Measurements from ENCODE around the gene NKAIN2. TPM values are rescaled to one million over a fixed set of nuclear protein-coding genes. Genes with fewer than 3 reads are reported as not detected.

The NKAIN2 gene
- total RNA-seq, 1 donor from 2014 or later: not detected

GRCh38 chr6:124869416-124869815 is 1065.8 kb downstream of the NKAIN2 start:
- intact Hi-C loops (cut with micrococcal nuclease): no loop called here

DNA sequence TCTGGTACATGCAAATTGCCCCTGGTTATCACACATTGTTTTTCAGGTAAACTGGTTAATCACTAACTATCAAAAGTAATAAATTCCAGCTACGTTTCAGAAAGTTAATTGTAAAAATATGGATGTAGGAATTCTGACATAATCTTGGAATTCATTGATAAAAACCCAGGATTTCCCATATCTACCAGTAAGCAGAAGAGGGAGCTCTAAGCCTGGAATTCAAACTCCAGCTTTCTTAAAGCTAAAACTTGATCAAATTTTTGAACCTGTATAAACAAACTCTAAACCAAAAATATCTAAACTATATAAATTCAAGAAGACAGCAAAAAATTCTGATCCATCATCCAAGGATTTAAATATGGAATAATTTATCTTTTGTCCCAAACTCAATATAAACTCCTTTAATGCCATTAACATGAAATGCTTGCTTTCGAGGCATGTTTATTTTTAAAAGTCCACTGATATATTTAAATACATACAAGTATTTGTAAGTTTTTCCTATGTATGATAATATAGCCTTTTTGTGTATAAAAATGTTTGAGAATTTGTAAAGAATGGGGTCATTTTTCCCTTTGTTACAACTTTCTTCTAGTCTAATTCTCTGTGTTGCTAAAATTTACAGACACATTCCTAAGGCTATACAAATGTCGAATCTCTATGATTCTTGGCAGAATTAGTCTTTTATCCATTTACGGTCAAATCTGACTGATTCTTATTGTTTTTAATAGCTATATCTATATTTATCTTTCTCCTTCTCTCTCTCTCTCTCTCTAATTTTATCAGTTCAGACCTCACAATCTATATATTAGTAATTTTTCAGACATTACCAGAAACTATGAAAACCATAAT is 1067.2 kb downstream of the NKAIN2 start:
- intact Hi-C loops (cut with micrococcal nuclease): loop anchor here (1.0 to 5.0 kb wide), 3 partner anchors 243 to 901 kb away; no protein-coding TSS in a partner anchor

DNA sequence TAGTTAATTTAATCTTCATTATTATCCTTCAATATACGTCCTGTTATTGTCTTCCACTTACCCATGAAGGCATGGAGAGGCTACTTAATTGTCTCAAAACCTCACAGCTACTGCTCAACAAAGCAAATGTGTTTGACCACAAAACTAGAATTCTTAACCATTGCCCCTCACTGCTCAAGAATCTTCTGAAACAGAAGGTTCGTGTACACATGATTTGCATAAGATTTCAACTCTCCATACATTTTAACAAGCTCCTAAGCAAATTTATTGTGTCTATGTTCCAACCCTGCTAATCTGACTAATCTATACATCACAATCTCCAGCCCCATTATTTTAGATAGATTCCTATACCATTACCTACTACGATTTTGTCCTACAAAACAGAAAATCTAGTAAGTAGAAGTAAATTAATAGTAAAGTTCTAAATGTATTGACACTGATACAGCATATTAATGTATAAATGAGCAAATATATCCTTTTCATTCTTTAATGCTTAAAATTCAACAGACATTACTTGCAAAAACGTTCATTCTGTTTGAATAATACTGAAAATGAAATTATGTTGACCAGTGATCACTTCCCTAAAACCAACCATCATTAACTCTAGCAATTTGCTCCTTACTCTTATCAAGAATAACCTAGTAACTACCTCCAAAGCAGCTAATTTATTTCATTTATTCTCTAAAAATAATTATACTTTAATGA is 1068.8 kb downstream of the NKAIN2 start:
- intact Hi-C loops (cut with micrococcal nuclease): loop anchor here (5.0 kb wide), 2 partner anchors 880 to 900 kb away; no protein-coding TSS in a partner anchor

DNA sequence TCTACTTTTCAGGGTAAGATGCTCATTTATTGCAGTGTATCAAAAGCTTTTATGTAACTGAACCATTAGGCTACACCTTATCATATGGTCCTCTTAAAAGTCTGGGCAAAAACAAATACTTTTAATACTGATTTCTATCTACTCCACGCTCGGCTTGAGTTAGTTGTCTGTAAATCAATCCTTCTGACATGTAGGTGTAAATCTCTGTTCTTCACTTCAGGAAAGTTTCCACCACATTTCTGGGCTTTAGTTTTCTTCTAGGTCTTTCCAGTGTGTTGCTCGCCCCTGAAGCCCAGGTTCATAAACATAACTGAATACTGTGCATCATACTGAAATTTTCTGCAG is 1069.4 kb downstream of the NKAIN2 start:
- intact Hi-C loops (cut with micrococcal nuclease): loop anchor here (5.0 kb wide), 2 partner anchors 879 to 899 kb away; no protein-coding TSS in a partner anchor

Other genes starting within 250 kb of the NKAIN2 start
- not detected in 2 replicates for gene TRDN, start 166.9 kb upstream of the NKAIN2 start, total RNA-seq